ENCODE measurements around the gene RGS3. TPM values are rescaled to one million over a fixed set of nuclear protein-coding genes. Genes with fewer than 3 reads are reported as not detected.

RGS3 gene
- polyA plus RNA-seq, 2 of the 4 experiments (the other 2 are of a cell fraction), result 19.6 to 22.9 TPM

- ChIA-PET CTCF (interaction anchor here (1.4 to 3.8 kb wide), 4 partner anchors 68 to 249 kb away, joined by 3 to 10 read pairs (median 6); no protein-coding TSS in a partner anchor), POLR2A (no interaction called here)
- WGBS (ENCODE audit: missing lambda C conversion rate), result 93% methylated on average over 17 of the region's 19 CpGs
- Histone ChIP-seq H3K27ac (no peak overlapping the region), H3K4me2 (no peak overlapping the region), H3K4me3 (no peak overlapping the region), H3K4me1 (peaks cover 36% of the 10 kb centered on the region), H3K9me3 (no peaks in the 10 kb centered on the region)
- no peak for DNase-seq (ENCODE audit: low read depth in 1 of 2, low spot score in 1 of 2)
- TF ChIP-seq MYC (IDR thresholded peaks at IDR 0.05; ENCODE audit: borderline replicate concordance, low read length) (no peak), CTCF (IDR thresholded peaks at IDR 0.05) (no peak), MAX (IDR thresholded peaks at IDR 0.05) (no peak), POLR2A (IDR thresholded peaks at IDR 0.05; ENCODE audit: low read length) (no peak)
- no peak for ATAC-seq
- no peak for FAIRE-seq
These were observed 60.1 kb downstream of the RGS3 start for GRCh38 chr9:113523421-113524141.

GRCh38 chr9:113524468-113524867 lies 60.9 kb downstream of the RGS3 start:
- 98% methylated on average over 3 of the region's 4 CpGs for WGBS (ENCODE audit: missing lambda C conversion rate)
- TF ChIP-seq POLR2AphosphoS2 (conservative IDR thresholded peaks at IDR 0.05; ENCODE audit: low read length), result no peak
- no peak for TF ChIP-seq JUNB (IDR thresholded peaks at IDR 0.05)
- no peak for TF ChIP-seq REST (IDR thresholded peaks at IDR 0.05)
- TF ChIP-seq SREBF2 (IDR thresholded peaks at IDR 0.05), result no peak
- no peak for TF ChIP-seq ZNF302 (CRISPR knock-in tag; IDR thresholded peaks at IDR 0.05)
- no peak for TF ChIP-seq FOSB (CRISPR knock-in tag; IDR thresholded peaks at IDR 0.05)
- no peak for TF ChIP-seq SMC3 (IDR thresholded peaks at IDR 0.05)
- no peak for TF ChIP-seq FOSL2 (IDR thresholded peaks at IDR 0.05)
- TF ChIP-seq FOSL2 (CRISPR knock-in tag; IDR thresholded peaks at IDR 0.05), result no peak
- no peak for TF ChIP-seq USF2 (IDR thresholded peaks at IDR 0.05)
- TF ChIP-seq FOXS1 (CRISPR knock-in tag; IDR thresholded peaks at IDR 0.05), result no peak
- TF ChIP-seq ZFP36 (IDR thresholded peaks at IDR 0.05; ENCODE audit: borderline replicate concordance, partially characterized antibody), result no peak
- TF ChIP-seq TP53 (CRISPR knock-in tag; IDR thresholded peaks at IDR 0.05), result no peak
- TF ChIP-seq ESRRA (IDR thresholded peaks at IDR 0.05; ENCODE audit: borderline replicate concordance, low read length), result no peak
- TF ChIP-seq MAZ (IDR thresholded peaks at IDR 0.05; ENCODE audit: borderline replicate concordance, low read depth, low read length), result no peak
- no peak for TF ChIP-seq E2F6 (IDR thresholded peaks at IDR 0.05; ENCODE audit: borderline replicate concordance, low read depth)
- no peak for TF ChIP-seq ELK1 (IDR thresholded peaks at IDR 0.05; ENCODE audit: low read depth, low read length)
- no peak for TF ChIP-seq HOXA7 (CRISPR knock-in tag; IDR thresholded peaks at IDR 0.05)
- no peak for TF ChIP-seq NFE2L2 (conservative IDR thresholded peaks at IDR 0.05; ENCODE audit: low read length)
- no peak for TF ChIP-seq PBX3 (IDR thresholded peaks at IDR 0.05)
- ChIA-PET CTCF (interaction anchor here (1.0 to 3.8 kb wide), 6 partner anchors 14 to 250 kb away, joined by 3 to 10 read pairs (median 5); no protein-coding TSS in a partner anchor), POLR2A (no interaction called here)
- Histone ChIP-seq H3K4me1 (peaks cover 27% of the 10 kb centered on the region), H3K4me3 (no peak overlapping the region), H3K9me3 (no peaks in the 10 kb centered on the region), H3K27ac (peak overlapping the region in 1 of 2 experiments; percentile 20; a peak in 1 of 6 replicates), H3K4me2 (no peak overlapping the region)
- FAIRE-seq (no peak), DNase-seq (ENCODE audit: low read depth in 1 of 2, low spot score in 1 of 2) (no peak), ATAC-seq (no peak)

All from A549 (cell line).